Activated CD8-positive, alpha-beta T cell treated with anti-CD3 and anti-CD28 coated beads, Interleukin-2, amount 10 ng/mL, durations not matched to agents 7 days and 5 days (primary cell): Measurements from ENCODE around the gene SIPA1L3. TPM values are rescaled to one million over a fixed set of nuclear protein-coding genes. Genes with fewer than 3 reads are reported as not detected.
"Not testable (repeated sequence)": the region's sequence is repeated elsewhere in the genome, so short reads cannot be mapped to it uniquely, and the experiment has no call there.

ENCODE experiments used
- ATAC-seq: fragments of 150-1000 bp; cut with Tn5 transposase; one replicate; pipeline ENCODE4 v1.10.0; 2021; ENCODE audit warnings: moderate library complexity
- CTCF ChIA-PET: fragments of 350-600 bp; sonication (Branson Sonifier 250); formaldehyde crosslinking; loops from one replicate; lab custom pipeline; 2021; ENCODE audit warnings: antibody characterized with exemption; lab: Charles Lee
- POLR2A ChIA-PET: fragments of 350-600 bp; sonication (Branson Sonifier 250); formaldehyde crosslinking; loops from one replicate; lab custom pipeline; 2021; ENCODE audit warnings: antibody characterized with exemption; lab: Charles Lee
- DNase-seq: peaks from one replicate; pipeline ENCODE4 v3.0.0-alpha.2; 2020
- H3K27ac Mint-ChIP-seq: one replicate; pipeline ENCODE4 v1.8.0; 2021; ENCODE audit warnings: mild to moderate bottlenecking, mixed read lengths
- H3K27me3 Mint-ChIP-seq: one replicate; pipeline ENCODE4 v1.8.0; 2021; ENCODE audit warnings: low read depth, mixed read lengths
- H3K36me3 Mint-ChIP-seq: one replicate; pipeline ENCODE4 v1.8.0; 2021; ENCODE audit warnings: low read depth, mixed read lengths
- H3K4me1 Mint-ChIP-seq: one replicate; pipeline ENCODE4 v1.8.0; 2021; ENCODE audit warnings: low read depth, mixed read lengths
- H3K4me3 Mint-ChIP-seq: one replicate; pipeline ENCODE4 v1.8.0; 2021; ENCODE audit warnings: mild to moderate bottlenecking, mixed read lengths
- H3K9me3 Mint-ChIP-seq: one replicate; pipeline ENCODE4 v1.8.0; 2022; ENCODE audit warnings: mixed read lengths; ENCODE audit not compliant: insufficient read depth
- total RNA-seq, 2 experiments: library from RNA; stranded (reverse); gene quantifications; one replicate each; pipeline ENCODE4 v1.2.3, GENCODE V29; 2021

SIPA1L3 gene, protein sequence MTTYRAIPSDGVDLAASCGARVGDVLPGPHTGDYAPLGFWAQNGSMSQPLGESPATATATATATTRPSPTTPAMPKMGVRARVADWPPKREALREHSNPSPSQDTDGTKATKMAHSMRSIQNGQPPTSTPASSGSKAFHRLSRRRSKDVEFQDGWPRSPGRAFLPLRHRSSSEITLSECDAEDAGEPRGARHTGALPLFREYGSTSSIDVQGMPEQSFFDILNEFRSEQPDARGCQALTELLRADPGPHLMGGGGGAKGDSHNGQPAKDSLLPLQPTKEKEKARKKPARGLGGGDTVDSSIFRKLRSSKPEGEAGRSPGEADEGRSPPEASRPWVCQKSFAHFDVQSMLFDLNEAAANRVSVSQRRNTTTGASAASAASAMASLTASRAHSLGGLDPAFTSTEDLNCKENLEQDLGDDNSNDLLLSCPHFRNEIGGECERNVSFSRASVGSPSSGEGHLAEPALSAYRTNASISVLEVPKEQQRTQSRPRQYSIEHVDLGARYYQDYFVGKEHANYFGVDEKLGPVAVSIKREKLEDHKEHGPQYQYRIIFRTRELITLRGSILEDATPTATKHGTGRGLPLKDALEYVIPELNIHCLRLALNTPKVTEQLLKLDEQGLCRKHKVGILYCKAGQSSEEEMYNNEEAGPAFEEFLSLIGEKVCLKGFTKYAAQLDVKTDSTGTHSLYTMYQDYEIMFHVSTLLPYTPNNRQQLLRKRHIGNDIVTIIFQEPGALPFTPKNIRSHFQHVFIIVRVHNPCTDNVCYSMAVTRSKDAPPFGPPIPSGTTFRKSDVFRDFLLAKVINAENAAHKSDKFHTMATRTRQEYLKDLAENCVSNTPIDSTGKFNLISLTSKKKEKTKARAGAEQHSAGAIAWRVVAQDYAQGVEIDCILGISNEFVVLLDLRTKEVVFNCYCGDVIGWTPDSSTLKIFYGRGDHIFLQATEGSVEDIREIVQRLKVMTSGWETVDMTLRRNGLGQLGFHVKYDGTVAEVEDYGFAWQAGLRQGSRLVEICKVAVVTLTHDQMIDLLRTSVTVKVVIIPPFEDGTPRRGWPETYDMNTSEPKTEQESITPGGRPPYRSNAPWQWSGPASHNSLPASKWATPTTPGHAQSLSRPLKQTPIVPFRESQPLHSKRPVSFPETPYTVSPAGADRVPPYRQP (N-terminal part only)
- total RNA-seq, result 10 to 100 TPM; 18.3 to 20.2 TPM

DNA sequence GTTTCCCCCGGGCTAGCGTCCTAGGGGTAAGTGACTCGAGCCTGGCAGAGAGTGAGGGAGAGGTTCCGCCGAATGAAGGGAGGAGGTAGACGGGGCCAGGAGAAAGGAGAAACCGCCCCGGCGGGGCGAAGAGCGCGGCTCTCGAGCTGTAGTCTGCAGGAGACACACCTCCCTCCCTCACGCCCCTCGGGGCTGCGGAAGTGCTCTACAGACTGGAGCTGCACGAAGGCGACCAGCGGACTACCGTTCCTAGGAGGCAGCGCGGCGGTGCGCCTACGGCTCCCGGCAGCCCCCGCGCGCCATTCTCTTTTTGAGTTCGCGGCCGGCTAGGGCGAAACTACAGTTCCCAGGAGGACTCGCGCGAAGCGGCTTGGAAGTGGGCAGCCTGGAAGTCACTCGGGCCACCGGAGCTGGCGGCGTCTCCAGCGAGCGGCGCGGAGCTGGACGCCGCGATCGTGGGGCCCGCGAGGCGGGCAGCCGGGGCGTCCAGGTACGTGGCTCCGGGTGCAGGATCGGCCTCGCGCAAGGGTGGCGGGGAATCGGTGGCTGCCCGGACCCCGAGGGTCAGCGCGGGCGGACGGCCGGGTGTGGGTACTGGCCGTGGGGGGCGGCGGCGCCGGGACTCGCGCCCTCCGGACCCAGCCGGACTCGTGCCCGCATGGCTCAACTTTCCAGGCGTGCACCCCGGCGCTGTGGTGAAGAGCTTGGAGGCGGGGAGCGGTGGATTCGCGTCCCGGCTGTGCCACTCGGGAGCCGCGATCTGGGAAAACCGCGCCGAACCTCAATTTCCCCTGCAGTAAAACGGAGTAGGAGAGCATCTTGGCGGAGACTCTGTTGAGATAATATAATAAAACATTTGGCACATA, at the start of gene SIPA1L3:
Gene SIPA1L3, plus strand, starts transcription at position 340 of the 866 bp plus-strand sequence. CDS start 174,358 bp downstream, outside the sequence.
- ChIA-PET CTCF (interaction anchor here (0.9 to 2.4 kb wide), 10 partner anchors 8 to 496 kb away, joined by 3 to 9 read pairs (median 4); partner anchors contain the start of genes FAM98C and PPP1R14A), POLR2A (interaction anchor here (0.7 to 1.6 kb wide), 2 partner anchors 142 to 496 kb away, joined by 3 to 6 read pairs; partner anchors contain the start of gene FAM98C)
- Mint-ChIP-seq H3K36me3 (no peaks in the 10 kb centered on the region), H3K4me1 (peaks cover 20% of the 10 kb centered on the region), H3K4me3 (peak within 1 kb of the TSS; percentile 89), H3K27me3 (peaks cover 2% of the 10 kb centered on the region), H3K9me3 (no peaks in the 10 kb centered on the region), H3K27ac (peak within 1 kb of the TSS; percentile 78)
- ATAC-seq, result peak; percentile 98
- peak; percentile 96 for DNase-seq

DNA sequence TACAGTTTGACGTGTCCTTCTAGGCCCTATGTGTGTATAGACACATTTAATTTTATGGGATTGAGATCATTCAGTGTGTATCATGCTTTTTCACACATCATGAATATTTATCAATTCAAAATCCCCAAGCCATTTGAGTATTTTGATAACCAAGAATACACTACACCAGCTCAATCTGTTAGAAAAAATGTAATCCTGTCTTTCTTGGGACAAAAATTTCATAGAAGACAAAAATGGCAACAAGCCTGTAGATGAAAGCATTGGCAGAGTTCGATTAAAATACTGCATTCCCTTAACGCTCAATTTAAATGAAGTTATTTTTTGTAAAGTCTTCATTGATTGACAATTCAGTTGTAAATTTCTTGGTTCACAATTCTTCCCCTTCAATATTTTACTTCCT, 42.5 kb upstream of the SIPA1L3 start:
- Mint-ChIP-seq H3K9me3 (peaks cover 5% of the 10 kb centered on the region), H3K4me1 (no peaks in the 10 kb centered on the region), H3K27me3 (no peaks in the 10 kb centered on the region), H3K27ac (no peak overlapping the region), H3K4me3 (no peak overlapping the region), H3K36me3 (no peaks in the 10 kb centered on the region)
- DNase-seq (no peak), ATAC-seq (no peak)
- CTCF ChIA-PET, result interaction anchor here (1.0 kb wide), 1 partner anchor 92 kb away, joined by 3 read pairs; no protein-coding TSS in a partner anchor
- POLR2A ChIA-PET, result no interaction called here

DNA sequence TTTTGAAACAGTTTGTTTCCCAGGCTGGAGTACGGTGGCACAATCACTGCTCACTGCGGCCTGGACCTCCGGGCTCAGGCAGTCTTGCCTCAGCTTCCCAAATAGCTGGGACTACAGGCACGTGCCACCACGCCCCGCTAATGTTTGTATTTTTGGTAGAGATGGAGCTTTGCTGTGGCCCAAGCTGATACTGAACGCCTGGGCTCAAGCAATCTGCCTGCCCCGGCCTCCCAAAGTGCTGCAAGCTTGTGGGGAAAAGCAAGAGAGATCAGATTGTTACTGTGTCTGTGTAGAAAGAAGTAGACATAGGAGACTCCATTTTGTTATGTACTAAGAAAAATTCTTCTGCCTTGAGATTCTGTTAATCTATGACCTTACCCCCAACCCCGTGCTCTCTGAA, 41.1 kb upstream of the SIPA1L3 start:
- H3K9me3 Mint-ChIP-seq, CTCF ChIA-PET, POLR2A ChIA-PET, DNase-seq, ATAC-seq, H3K4me1 Mint-ChIP-seq, H3K27ac Mint-ChIP-seq, H3K4me3 Mint-ChIP-seq, H3K36me3 Mint-ChIP-seq, H3K27me3 Mint-ChIP-seq: not testable (repeated sequence)

DNA sequence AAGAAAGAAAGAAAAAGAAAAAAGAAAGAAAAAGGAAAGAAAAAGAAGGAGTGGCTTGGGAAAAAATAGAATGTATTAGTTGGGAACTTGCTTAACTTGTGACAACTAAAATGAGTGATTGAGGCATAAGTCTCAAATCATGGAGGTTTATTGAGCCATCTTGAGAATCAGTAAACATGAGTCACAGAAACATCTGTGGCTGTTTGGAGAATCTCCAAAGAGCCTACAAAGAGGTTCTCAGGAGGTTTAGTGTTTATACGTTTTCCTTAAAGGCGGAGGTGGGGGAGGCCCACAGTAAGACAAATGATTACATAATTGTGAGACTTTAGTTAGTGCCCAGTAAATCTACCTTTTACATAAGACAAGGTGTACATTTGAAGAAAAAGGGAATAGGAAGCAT, 39.2 kb upstream of the SIPA1L3 start:
- Mint-ChIP-seq H3K4me1 (no peaks in the 10 kb centered on the region), H3K36me3 (no peaks in the 10 kb centered on the region), H3K9me3 (peaks cover 5% of the 10 kb centered on the region), H3K4me3 (no peak overlapping the region), H3K27ac (no peak overlapping the region), H3K27me3 (no peaks in the 10 kb centered on the region)
- DNase-seq (no peak), ATAC-seq (no peak)
- CTCF ChIA-PET, result no interaction called here
- POLR2A ChIA-PET, result no interaction called here

DNA sequence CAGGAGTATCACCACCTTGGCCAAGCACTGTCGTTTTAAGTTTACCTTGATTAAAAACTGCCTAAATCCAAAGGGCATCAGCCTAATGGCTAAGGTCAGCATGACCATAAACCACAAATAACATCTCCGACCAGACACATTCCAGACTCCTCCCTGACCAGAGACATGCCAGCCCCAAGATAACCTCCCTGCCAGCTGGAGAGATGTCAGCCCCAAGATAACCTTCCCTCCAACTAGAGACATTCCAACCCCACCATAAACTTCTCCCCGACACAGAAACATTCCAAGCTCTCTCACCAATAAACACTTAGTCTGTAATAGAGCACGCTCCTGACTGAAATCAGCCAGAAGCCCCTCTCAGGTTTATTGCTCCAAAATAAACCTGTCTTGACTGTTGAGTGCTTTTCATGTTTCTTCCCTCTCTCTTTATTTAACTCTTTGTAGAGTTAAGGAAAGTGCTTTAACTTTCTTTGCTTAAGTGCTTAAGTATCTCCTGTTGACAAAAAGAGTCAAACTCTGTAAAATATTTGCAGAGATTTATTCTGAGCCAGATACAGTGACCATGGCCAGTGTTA, 37.2 kb upstream of the SIPA1L3 start:
- H3K9me3 Mint-ChIP-seq, result peaks cover 5% of the 10 kb centered on the region
- no peak for DNase-seq
- ChIA-PET CTCF (no interaction called here), POLR2A (no interaction called here)
- H3K27me3 Mint-ChIP-seq, result no peaks in the 10 kb centered on the region
- no peaks in the 10 kb centered on the region for H3K36me3 Mint-ChIP-seq
- H3K4me1 Mint-ChIP-seq, result no peaks in the 10 kb centered on the region
- no peak for ATAC-seq
- H3K4me3 Mint-ChIP-seq, result no peak overlapping the region
- no peak overlapping the region for H3K27ac Mint-ChIP-seq

DNA sequence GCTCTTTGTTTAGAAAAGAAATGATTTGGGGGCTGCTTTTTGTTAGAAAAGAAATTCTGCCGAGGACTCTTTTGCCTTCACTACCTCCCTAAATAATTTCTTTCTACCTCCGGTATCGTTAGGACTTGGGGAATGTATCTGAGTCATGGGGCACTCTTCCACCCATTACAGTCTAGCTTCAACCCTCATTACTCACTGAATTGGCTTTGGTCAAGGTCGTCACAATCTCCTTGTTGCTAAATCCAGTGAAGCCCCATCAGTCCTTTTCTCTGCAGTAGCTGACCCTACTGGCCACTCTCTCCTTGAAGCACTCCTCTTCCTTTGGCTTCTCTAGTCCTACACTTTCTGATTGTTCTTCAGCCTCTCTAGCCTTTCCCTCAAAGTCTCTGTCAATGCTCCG, 34.6 kb upstream of the SIPA1L3 start:
- no peak overlapping the region for H3K4me3 Mint-ChIP-seq
- no peaks in the 10 kb centered on the region for H3K27me3 Mint-ChIP-seq
- DNase-seq (no peak), ATAC-seq (no peak)
- H3K4me1 Mint-ChIP-seq, result no peaks in the 10 kb centered on the region
- H3K9me3 Mint-ChIP-seq, result peaks cover under 1% of the 10 kb centered on the region
- ChIA-PET POLR2A (interaction anchor here (0.7 kb wide), 1 partner anchor 9 kb away, joined by 3 read pairs; no protein-coding TSS in a partner anchor), CTCF (no interaction called here)
- H3K27ac Mint-ChIP-seq, result no peak overlapping the region
- no peaks in the 10 kb centered on the region for H3K36me3 Mint-ChIP-seq

DNA sequence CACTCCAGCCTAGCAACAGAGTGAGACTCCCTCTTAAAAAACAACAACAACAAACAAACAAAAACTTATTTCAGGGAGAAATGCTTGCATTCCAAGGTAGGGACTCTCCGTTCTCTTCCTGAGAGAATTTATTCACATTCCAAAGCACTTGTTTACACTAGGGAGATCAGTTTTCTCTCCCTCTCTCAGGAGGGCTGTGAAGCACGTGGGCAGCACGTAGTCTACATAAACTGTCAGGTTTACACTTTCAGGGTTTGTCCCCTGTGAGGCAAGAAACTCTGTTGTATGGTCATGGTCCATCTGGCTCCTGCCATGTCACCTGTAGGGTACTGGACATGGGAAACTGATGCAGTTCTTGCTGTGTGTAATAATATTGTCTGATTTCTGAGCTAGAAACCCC, 32.2 kb upstream of the SIPA1L3 start:
- H3K27me3 Mint-ChIP-seq, result no peaks in the 10 kb centered on the region
- CTCF ChIA-PET, result no interaction called here
- no peak overlapping the region for H3K27ac Mint-ChIP-seq
- POLR2A ChIA-PET, result no interaction called here
- peaks cover 5% of the 10 kb centered on the region for H3K9me3 Mint-ChIP-seq
- ATAC-seq (no peak), DNase-seq (no peak)
- H3K4me3 Mint-ChIP-seq, result no peak overlapping the region
- no peaks in the 10 kb centered on the region for H3K36me3 Mint-ChIP-seq
- no peaks in the 10 kb centered on the region for H3K4me1 Mint-ChIP-seq

DNA sequence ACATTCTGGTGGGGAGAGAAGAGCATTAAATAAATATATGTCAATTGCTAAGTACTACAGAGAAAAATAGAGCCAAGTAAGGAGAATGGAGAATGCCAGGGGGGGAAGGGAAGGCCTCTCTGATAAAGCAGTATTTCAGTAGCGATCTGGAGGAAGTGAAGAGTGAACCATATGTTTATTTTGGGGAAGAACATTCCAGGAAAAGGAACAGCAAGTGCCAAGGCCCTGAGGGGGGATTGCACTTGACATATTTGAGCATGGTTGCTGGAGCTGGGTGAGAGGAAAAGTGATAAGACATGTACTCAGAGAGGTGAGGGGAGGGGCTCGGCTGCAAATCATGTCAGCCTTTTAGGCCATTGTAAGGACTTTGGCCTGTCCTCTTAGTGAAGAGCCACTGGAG, 31.0 kb upstream of the SIPA1L3 start:
- ChIA-PET POLR2A (no interaction called here), CTCF (no interaction called here)
- H3K27ac Mint-ChIP-seq, result no peak overlapping the region

DNA sequence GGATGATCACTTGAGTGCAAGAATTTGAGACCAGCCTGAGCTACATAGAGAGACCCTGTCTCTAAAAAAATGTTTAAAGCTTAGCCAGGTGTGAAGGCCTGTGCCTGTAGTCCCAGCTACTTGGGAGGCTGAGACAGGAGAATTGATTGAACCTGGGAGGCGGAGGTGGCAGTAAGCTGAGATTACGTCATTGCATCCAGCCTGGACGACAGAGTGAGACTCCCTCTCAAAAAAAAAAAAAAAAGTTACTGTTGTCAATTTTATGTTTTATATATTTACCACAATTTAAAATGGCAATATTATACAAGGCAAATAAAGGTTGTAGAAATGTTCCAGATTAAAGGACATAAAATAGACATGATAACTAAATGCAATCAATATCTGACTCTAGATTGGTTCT, 29.9 kb upstream of the SIPA1L3 start:
- POLR2A ChIA-PET, result no interaction called here
- Mint-ChIP-seq H3K36me3 (no peaks in the 10 kb centered on the region), H3K27ac (no peak overlapping the region), H3K9me3 (peaks cover 5% of the 10 kb centered on the region), H3K4me1 (no peaks in the 10 kb centered on the region), H3K27me3 (no peaks in the 10 kb centered on the region), H3K4me3 (no peak overlapping the region)
- no peak for DNase-seq
- CTCF ChIA-PET, result no interaction called here
- ATAC-seq, result no peak

More for the DNA sequence above, 31.0 kb upstream of the SIPA1L3 start:
- H3K4me1 Mint-ChIP-seq, result no peaks in the 10 kb centered on the region
- H3K36me3 Mint-ChIP-seq, result no peaks in the 10 kb centered on the region
- H3K9me3 Mint-ChIP-seq, result peaks cover 5% of the 10 kb centered on the region
- ATAC-seq (no peak), DNase-seq (no peak)
- no peaks in the 10 kb centered on the region for H3K27me3 Mint-ChIP-seq
- no peak overlapping the region for H3K4me3 Mint-ChIP-seq

DNA sequence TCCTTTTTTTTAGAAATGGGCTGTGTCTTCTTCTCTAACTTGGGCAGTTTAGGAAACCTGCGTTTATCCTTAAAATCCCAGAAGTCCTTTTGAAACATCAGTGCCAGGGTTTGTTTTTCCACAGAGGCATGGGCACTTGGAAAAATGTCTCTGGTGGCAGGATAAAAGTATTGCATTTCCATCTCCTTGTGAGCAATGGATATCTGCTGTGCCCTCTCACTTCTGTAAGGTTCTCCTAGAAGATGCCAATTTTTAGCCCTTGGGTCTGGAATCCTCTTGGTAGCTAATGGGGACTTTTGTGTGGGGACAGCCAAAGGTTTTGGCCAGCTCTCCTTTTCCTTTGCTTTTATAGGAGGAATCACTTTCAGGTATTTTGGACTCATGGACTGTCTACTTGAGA, 21.6 kb upstream of the SIPA1L3 start:
- ChIA-PET POLR2A (no interaction called here), CTCF (no interaction called here)
- DNase-seq, result no peak
- Mint-ChIP-seq H3K4me3 (no peak overlapping the region), H3K27ac (no peak overlapping the region), H3K4me1 (no peaks in the 10 kb centered on the region), H3K9me3 (peaks cover 4% of the 10 kb centered on the region), H3K36me3 (no peaks in the 10 kb centered on the region), H3K27me3 (no peaks in the 10 kb centered on the region)
- ATAC-seq, result no peak
